Hepatic stellate cell (primary cell): ENCODE data around the gene HRH3.

ENCODE experiments used
- DNase-seq: peaks from one replicate; pipeline ENCODE4 v3.0.0; 2011; ENCODE audit warnings: low spot score

Gene HRH3

GRCh38 chr20:62215020-62215990 is 4.8 kb downstream of the HRH3 start:
- DNase-seq, result no peak

DNA sequence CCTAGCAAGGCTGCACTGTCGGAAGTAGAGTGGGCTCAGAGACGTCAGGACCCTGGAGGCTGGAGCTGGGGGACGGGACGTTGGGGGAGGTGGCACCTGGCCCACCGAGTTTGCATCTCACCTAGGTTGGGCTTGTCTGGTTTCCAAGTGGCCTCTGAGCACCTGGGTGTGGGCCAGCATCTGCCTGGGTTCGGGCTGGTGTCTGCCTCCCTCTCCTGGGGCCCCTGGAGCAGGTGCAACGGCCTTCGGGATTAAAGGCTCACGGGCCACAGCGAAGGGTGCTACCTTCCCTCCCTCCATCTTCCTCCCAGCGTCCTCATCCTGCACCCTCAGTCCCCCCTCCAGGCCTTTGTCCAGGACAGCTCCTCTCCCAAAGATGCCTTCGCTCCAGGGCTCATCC is 6.0 kb downstream of the HRH3 start:
- no peak for DNase-seq

DNA sequence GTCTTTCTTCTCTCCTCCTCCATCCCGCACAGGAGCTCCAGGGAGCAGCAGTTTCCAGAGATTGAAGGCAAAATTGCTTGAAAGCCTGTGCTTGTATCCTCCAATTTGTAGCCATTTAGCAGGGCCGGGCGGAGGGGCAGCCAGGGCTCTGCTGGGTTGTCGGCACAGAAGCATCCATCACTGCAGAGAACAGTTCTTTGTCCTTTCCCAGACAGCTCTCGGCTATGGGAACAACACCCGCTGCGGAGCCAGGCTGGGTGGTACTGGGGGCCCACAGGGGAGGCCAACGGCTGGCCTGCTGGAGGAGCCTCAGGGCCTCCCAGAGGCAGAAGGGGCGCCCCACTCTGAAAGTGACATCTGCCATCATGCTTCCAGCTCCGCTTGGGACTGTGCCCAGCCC is 7.8 kb downstream of the HRH3 start:
- no peak for DNase-seq

- no peak for DNase-seq
These were observed 8.2 kb downstream of the HRH3 start for GRCh38 chr20:62211769-62212288.

GRCh38 chr20:62211216-62211615 is 8.9 kb downstream of the HRH3 start:
- DNase-seq, result no peak

DNA sequence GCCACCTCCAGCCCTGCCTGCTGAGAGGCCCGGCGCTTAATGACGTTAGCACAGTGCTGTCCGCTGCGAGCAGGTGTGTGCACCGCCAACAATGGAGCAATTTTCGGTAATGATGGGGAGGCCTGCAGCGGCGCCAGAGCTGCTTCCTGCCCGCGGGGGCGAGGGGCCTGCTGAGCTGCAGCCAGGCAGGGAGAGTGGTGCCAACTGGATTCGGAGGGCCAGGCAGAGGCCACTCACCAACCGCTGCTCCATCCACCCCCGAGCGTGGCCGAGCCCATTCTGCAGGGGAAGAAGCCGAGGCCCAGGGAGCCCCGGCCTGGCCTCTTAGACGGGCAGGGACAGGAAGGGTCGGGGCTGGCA is 9.6 kb downstream of the HRH3 start:
- DNase-seq, result no peak

DNA sequence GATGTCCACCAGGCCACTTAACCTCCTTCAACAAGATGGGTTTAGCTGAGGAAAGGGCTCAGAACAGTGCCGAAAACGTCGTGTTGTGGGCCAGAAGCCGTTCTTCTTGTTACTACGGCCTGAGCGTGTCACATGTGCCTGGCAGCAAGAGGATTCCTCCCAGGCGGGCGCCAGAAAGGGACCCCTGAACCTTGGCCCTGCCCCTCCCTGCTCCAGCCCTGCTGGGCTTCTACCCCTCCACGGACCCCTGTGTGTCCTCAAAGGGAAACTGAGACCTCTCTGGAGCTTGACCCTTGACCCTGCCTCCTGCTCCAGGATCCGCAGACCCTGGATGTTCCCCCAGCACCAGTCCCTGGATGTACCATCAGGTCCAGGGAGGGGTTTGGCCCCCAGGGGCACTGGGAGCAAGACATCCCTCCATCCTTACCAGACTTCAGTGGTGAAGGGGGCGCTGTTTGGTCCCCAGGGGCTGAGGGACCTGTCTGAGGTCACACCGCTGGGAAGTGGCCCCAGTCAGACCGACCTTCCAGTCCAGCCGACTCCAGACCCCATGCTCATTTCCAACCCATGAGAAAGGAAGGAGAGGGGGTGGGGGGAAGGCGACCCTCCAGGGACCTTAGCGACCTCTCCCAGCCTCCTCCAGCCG is 10.1 kb downstream of the HRH3 start:
- DNase-seq, result no peak

- no peak for DNase-seq
These were observed 11.0 kb downstream of the HRH3 start for GRCh38 chr20:62208795-62209755.

DNA sequence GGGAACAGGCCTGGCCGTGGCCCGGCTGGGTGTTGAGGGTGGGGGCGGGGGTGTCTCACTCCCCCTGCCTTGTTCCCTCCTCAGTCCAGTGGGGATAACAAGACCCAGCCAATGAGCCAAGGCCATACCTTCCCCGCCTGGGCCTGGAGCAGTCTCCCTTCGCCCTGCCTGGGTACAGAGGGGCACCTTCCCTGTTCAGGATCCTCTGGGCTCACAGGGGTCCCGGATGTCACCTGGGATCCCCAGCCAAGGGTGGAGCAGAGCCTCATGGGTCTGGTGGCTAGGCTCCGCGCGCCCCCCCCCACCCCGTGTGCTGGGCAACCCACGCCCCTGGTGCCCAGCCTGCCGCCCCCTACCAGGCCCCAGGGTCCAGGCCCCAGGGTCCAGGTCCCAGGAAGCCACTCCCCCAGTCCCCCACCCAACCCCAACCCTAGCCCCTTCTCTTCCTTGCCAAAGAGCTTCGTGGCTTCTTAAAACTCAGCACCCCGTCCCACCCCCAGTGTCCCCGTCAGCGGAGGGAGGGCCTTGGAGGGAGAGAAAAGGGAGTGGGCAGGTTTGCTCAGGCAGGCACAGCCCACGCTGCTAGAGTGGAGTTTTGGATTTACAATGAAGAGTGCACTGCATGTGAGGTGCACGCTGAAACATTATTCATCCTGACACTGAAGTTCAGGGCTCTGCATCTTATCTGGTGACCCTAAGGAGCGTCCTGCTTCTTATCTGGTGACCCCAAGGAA is 11.8 kb downstream of the HRH3 start:
- no peak for DNase-seq

GRCh38 chr20:62206388-62206775 is 13.7 kb downstream of the HRH3 start:
- no peak for DNase-seq

- DNase-seq, result no peak
These were observed 14.3 kb downstream of the HRH3 start for GRCh38 chr20:62205618-62206387.

GRCh38 chr20:62203378-62204030 is 16.6 kb downstream of the HRH3 start:
- no peak for DNase-seq

DNA sequence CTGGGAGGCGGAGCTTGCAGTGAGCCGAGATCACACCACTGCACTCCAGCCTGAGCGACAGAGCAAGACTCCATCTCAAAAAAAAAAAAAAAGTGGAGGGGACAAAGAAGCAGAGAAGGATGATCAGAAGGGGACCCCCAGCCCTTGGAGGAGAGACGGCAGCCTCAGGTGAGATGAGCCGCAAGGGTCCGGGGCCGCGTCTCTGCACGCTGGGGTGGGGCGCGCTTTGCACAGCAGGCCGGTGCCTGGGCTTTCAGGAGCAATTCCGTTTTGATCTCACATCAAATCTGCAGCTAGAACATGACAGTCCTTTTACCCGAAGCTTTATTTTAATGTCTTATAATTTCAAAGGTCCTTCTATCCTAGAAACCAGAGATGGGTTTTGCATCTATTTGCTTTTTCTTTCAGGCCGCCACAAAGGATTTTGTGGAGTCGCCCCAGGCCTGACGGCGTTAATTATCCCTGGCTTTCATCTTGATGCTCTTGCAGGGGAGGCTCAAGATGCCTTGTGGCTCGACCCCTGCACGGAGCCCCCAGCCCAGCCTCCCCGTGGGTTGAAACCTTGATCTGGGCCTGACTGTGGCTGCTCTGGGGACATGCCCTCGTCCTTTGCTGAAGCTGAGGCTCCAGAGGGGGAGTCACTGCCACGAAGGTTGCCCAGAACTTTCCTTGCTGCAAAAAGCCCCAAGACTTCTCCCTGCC is 17.3 kb downstream of the HRH3 start:
- DNase-seq, result no peak

DNA sequence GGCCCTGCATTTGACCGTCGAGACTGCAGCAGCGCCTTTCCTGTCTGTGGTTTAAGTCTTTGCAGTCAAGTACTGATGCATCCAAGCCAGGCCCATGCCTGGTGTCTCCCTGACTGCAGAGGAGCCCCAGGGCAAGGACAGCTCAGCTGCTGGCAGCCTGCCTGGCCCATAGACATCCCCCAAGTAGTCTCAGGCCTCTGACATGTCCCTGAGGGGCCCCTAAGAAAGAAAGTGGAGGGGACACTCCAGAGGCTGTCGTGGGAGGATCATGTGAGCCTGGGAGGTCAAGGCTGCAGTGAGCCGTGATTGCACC is 18.0 kb downstream of the HRH3 start:
- DNase-seq, result no peak

GRCh38 chr20:62201173-62202082 is 18.6 kb downstream of the HRH3 start:
- DNase-seq, result no peak

DNA sequence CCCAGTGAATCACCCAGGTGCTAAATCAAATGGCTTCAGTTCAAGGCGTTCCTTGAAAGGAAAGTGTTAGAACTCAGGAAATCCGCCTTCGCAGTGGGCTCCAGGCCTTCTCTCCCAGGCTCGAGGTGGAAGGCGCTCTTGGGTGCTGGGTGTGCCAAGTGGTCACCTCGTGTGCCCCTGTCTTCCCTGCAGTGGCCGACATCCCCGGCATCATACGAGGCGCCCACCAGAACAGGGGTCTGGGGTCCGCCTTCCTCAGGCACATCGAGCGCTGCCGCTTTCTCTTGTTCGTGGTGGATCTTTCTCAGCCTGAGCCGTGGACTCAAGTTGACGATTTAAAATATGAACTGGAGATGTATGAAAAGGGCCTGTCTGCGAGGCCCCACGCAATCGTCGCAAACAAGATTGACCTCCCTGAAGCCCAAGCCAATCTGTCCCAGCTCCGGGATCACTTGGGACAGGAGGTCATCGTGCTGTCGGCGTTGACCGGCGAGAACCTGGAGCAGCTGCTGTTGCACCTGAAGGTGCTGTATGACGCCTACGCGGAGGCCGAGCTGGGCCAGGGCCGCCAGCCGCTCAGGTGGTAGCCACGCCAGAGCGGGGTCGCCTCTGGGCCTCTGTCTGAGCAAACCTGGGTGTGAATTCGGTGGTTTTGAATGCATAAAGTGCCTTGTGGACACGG is 19.4 kb downstream of the HRH3 start:
- no peak for DNase-seq

- no peak for DNase-seq
These were observed 21.1 kb downstream of the HRH3 start for GRCh38 chr20:62198931-62199330.

- no peak for DNase-seq
These were observed 21.6 kb downstream of the HRH3 start for GRCh38 chr20:62198496-62198895.
